ENCODE measurements around the gene PLK1.
"Not testable (repeated sequence)": the region's sequence is repeated elsewhere in the genome, so short reads cannot be mapped to it uniquely, and the experiment has no call there.

Gene PLK1

DNA sequence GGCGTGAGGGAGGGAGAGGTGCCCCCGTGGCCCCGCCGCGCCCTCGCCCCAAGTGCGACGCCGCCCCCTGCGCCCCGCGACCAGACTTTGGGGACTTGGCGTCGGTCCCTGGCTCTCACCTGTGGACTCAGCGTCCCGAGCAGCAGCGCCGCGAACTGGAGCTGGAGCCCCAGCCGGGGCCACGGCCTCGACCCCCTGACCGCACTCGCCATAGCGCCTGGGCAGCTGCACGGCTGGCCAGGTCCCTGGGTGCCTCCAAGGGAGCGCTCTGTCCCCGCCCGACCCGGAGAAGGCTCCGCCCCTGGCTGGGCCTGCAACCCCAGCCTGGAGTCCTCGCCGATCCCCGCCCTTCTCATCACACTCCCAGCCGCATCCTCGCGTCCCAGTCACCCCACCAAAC is 34.3 kb downstream of the PLK1 start, which contains the start of gene ERN2:
TSS of gene ERN2 (minus strand) at position 247 of the 400 bp plus-strand sequence. CDS start at position 212, 35 bp downstream.
- DNase-seq, result no peak

DNA sequence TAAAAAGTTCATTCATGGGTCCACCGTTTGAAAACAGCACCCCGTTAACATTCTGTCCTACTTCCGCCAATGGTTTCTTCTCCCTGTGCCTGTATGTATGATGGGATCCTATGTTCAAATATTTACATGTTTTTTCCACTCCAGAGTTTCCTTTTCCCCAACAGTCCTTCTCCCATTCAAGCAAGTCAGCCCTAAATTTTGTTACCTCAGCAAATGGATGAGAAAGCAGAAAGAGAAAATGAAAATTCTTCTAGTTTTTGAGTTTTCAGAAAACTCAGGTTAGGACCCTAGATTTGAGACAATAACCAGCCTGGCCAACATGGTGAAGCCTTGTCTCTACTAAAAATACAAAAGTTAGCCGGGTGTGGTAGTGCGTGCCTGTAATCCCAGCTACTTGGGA is 37.8 kb downstream of the PLK1 start:
- no peak for DNase-seq

DNA sequence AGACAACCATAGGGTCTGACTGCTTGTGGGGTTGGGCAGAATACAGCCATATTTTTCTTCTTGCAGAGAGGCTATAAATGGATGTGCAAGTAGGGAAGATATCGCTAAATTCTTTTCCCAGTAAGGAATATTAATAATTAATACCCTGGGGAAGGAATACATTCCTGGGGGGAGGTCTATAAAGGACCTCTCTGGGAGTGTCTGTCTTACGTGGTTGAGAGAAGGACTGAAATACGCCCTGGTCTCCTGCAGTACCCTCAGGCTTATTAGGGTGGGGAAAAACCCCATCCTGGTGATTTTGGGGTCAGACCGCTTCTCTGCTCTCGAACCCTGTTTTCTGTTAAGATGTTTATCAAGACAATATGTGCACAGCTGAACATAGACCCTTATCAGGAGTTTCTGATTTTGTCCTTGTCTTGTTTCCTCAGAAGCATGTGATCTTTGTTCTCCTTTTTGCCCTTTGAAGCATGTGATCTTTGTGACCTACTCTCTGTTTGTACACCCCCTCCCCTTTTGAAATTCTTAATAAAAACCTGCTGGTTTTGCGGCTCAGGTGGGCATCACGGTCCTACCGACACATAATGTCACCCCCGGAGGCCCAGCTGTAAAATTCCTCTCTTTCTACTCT is 44.0 kb downstream of the PLK1 start:
- DNase-seq, result not testable (repeated sequence)

DNA sequence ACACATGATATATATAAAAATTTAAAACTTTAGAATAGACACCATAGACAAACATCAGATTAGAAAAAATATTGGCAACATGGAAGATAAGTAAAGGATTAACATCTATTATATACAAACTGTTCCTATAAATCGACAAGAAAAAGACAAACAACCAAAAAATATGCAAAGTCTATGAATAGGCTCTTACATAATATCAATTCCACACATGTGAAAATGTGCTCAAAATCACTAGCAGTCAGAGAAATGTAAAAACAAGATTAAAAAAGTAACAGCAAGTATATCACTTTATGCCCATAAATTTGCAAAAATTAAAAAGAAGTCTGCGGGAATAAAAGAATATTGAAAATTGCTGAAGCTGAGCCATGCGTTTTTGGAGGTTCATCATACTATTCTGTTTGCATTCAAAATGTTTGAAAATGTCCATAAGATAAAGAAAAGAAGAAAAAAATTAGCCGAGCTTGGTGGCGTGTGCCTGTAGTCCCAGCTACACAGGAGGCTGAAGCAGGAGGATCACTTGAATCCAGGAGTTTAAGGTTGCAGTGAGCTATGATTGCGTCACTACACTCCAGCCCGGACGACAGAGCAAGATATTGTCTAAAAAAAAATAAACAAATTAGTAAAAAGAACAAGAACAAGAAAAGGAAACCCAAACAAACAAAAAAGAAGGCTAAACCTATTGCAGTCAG is 45.6 kb downstream of the PLK1 start:
- no peak for DNase-seq

DNA sequence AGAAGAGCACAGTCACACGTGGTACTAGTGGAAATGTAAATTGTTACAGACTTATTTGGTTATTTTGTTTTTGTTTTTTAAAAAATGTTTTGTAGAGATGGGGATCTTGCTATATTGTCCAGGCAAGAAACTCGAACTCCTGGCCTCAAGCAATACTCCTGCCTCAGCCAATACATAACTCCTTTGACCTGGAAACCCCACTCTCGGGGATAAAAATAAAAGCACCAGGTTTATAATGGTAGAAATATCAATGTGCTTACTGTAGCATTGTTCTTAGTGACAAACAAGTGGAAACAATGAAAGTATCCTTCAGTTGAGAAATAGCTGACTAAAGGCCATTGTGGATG is 46.1 kb downstream of the PLK1 start:
- no peak for DNase-seq

DNA sequence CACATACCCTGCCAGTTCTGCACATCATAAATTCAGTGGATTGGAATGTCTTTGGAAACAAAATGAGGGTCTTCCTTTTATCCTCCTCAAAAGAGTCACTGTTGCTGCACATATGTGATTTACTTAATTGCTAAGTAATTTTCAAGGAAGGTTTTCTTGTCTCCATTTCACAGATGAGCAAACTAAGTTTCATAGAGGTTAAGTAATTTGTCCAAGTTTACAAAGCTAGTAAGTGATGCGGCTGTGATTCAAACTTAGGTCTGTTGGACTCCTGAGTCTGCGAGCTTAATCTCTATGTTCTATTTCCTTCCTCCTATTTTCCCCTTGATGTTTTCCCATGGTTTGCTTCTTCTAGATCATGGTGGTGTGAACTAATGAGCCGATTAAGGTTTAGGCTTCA is 48.0 kb downstream of the PLK1 start:
- DNase-seq, result no peak

DNA sequence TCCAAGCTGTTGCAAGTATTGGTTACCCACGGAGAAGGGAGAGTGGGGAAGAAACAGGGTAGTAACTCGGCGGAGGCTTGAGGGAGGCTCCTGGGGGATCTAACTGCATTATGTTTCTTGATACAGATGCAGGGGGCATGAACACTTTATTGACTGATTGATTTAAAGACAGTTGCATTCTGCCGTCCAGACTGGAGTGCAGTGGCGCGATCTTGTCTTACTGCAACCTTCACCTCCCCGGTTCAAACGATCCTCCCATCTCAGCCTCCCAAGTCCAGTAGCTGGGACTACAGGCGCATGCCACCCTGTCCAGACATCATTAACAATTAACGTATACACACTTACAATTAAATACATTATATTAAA is 49.4 kb downstream of the PLK1 start:
- no peak for DNase-seq

DNA sequence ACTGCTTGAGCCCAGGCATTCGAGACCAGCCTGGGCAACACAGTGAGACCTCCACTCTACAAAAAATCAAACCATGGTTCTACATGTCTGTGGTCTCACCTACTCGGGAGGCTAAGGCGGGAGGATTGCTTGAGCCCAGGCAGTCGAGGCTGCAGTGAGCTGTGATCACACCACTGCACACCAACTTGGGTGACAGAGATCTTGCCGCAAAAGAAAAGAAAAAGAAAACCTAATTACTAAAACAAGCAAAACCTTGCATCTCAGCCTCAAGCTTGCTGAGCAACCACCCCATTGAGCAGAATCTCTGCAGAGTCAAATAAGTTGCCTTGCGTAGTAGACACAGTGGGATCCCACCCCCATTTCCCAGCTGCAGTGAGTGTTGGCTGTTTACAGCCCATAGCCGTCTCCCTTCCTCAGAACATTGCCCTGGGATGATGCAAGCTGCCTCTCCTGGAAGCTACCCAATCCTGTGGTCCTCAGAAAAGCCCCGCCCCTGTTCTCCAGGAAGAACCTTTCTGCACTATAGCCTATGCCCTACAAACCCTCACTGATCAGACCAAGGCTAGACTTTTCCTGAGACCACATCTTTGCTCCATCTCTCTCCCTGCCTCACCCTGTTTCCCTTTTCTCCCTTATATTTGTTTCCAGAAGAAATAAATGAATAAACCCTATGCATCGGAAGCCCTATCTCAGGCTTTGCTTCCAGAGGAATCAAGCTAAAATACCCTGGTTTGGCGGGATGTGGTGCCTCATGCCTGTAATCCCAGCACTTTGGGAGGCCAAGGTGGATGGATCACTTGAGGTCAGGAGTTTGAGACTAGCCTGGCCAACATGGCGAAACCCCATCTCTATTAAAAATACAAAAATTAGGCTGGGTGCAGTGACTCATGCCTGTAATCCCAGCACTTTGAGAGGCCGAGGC is 51.1 kb downstream of the PLK1 start:
- DNase-seq, result peak; percentile 34

DNA sequence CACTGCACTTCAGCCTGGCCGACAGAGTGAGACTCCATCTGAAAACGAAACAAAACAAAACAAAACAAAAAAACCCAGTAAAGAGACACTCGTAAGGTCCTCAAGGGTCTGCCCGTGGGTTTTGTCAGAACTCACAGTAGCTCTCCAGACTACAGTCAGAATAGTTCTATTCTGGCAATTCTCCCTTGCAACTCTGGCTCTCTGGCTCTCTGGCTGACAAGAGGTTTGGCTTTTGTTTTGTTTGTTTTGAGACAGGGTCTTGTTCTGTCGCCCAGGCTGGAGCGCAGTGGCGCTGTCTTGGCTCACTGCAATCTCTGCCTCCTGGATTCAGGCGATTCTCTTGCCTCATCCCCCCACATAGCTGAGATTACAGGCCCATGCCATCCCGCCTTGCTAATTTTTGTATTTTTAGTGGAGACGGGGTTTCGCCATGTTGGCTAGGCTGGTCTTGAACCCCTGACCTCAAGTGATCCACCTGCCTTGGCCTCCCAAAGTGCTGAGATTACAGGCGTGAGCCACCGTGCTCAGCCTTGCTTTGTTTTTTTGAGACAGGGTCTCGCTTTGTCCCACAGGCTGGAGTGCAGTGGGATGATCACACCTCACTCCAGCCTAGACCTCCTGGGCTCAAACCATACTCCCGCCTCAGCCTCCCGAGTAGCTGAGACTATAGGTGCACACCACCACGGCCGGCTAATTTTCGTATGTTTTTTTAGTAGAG is 55.6 kb downstream of the PLK1 start:
- no peak for DNase-seq

DNA sequence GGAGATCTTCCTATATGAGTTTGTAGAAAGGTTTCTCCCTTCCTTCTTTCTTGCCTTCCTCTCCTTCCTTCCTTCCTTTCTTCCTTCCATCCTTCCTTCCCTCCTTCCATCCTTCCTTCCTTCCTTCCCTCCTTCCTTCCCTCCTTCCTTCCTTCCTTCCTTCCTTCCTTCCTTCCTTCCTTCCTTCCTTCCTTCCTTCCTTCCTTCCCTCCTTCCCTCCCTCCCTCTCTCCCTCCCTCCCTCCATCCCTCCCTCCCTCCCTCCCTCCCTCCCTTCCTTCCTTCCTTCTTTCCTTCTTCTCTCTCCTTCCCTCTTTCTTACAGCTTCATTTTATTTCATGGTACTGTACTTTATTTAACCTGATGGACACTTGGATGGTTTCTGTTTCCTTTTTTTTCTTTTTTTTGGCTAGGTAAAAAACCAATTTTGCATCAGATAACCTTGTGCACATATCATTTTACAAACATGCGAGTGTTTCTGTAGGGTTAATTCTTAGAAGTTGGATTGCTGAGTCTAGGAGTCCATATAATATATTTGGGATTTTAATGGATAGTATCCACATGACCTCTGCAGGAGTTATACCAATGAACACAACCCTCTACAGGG is 58.8 kb downstream of the PLK1 start:
- not testable (repeated sequence) for DNase-seq

DNA sequence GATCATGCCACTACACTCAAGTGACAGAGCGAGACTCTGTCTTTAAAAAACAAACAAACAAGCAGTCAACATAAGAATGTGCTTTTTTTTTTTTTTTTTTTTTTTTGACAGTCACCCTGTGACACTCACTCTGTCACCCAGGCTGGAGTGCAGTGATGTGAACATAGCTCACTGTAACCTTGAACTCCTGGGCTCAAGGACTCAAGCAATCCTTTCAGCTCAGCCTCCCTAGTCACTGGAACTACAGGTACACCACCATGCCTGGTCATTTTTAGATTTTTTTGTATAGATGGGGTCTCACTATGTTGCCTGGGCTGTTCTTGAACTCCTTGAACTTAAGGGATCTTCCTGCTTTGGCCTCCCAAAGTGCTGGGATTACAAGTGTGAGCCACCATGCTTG is 60.8 kb downstream of the PLK1 start:
- no peak for DNase-seq

Measured in NCI-H69 (cell line).